Mononuclear cell (primary cell): ENCODE data around the gene TPCN1. TPM values are rescaled to one million over a fixed set of nuclear protein-coding genes. Genes with fewer than 3 reads are reported as not detected.

Source experiments
- H3K27me3 ChIP-seq: 2 replicates; pipeline ENCODE4 v1.6.0; 2011; ENCODE audit warnings: low read length, control low read depth; ENCODE audit not compliant: insufficient read depth
- H3K4me1 ChIP-seq: 2 replicates; pipeline ENCODE4 v1.5.1; 2011; ENCODE audit warnings: mild to moderate bottlenecking, low read length, control low read depth; ENCODE audit not compliant: insufficient read depth
- H3K4me3 ChIP-seq: 2 replicates; pipeline ENCODE4 v1.5.1; 2011; ENCODE audit warnings: mild to moderate bottlenecking, low read length, moderate library complexity
- H3K9me3 ChIP-seq: 2 replicates; pipeline ENCODE4 v1.5.1; 2011; ENCODE audit warnings: low read depth, mild to moderate bottlenecking, control low read depth, low read length
- total RNA-seq: library from RNA; depleted of rRNA; stranded (reverse); fragments of >200 nt; gene quantifications from one replicate; pipeline ENCODE4 v1.2.3, GENCODE V29; 2012

Gene TPCN1
- total RNA-seq, 1 donor: 15.4 TPM

- peaks cover 12% of the 10 kb centered on the region for H3K4me1 ChIP-seq
- no peaks in the 10 kb centered on the region for H3K27me3 ChIP-seq
- H3K4me3 ChIP-seq: no peak overlapping the region
- no peaks in the 10 kb centered on the region for H3K9me3 ChIP-seq
Measured at GRCh38 chr12:113299619-113300237, 78.5 kb downstream of the TPCN1 start.

- no peaks in the 10 kb centered on the region for H3K27me3 ChIP-seq
- peaks cover 12% of the 10 kb centered on the region for H3K4me1 ChIP-seq
- H3K9me3 ChIP-seq: no peaks in the 10 kb centered on the region
- H3K4me3 ChIP-seq: no peak overlapping the region
Measured at GRCh38 chr12:113301811-113302210, 80.5 kb downstream of the TPCN1 start.

- Histone ChIP-seq H3K9me3 (no peaks in the 10 kb centered on the region), H3K4me3 (no peak overlapping the region), H3K27me3 (no peaks in the 10 kb centered on the region), H3K4me1 (peaks cover 12% of the 10 kb centered on the region)
Measured at GRCh38 chr12:113302466-113302865, 81.2 kb downstream of the TPCN1 start.

- Histone ChIP-seq H3K27me3 (no peaks in the 10 kb centered on the region), H3K4me3 (no peak overlapping the region), H3K4me1 (peaks cover 12% of the 10 kb centered on the region), H3K9me3 (no peaks in the 10 kb centered on the region)
Measured at GRCh38 chr12:113302886-113303640, 81.8 kb downstream of the TPCN1 start.

- Histone ChIP-seq H3K4me1 (peaks cover 12% of the 10 kb centered on the region), H3K27me3 (no peaks in the 10 kb centered on the region), H3K4me3 (no peak overlapping the region), H3K9me3 (no peaks in the 10 kb centered on the region)
Measured at GRCh38 chr12:113305281-113305856, 84.1 kb downstream of the TPCN1 start.

- Histone ChIP-seq H3K4me3 (no peak overlapping the region), H3K4me1 (peaks cover 12% of the 10 kb centered on the region), H3K9me3 (no peaks in the 10 kb centered on the region), H3K27me3 (no peaks in the 10 kb centered on the region)
Measured at GRCh38 chr12:113306382-113306781, 85.1 kb downstream of the TPCN1 start.

- no peaks in the 10 kb centered on the region for H3K9me3 ChIP-seq
- H3K4me3 ChIP-seq: no peak overlapping the region
- H3K27me3 ChIP-seq: no peaks in the 10 kb centered on the region
- no peaks in the 10 kb centered on the region for H3K4me1 ChIP-seq
Measured at GRCh38 chr12:113310489-113310888, 89.2 kb downstream of the TPCN1 start.

GRCh38 chr12:113314121-113314529, 92.9 kb downstream of the TPCN1 start:
- no peaks in the 10 kb centered on the region for H3K9me3 ChIP-seq
- no peaks in the 10 kb centered on the region for H3K4me1 ChIP-seq
- H3K27me3 ChIP-seq: no peaks in the 10 kb centered on the region
- H3K4me3 ChIP-seq: no peak overlapping the region

GRCh38 chr12:113315358-113315757, 94.1 kb downstream of the TPCN1 start:
- Histone ChIP-seq H3K4me3 (no peak overlapping the region), H3K9me3 (no peaks in the 10 kb centered on the region), H3K27me3 (no peaks in the 10 kb centered on the region), H3K4me1 (no peaks in the 10 kb centered on the region)

GRCh38 chr12:113316155-113316554, 94.9 kb downstream of the TPCN1 start:
- Histone ChIP-seq H3K9me3 (no peaks in the 10 kb centered on the region), H3K4me3 (no peak overlapping the region), H3K27me3 (no peaks in the 10 kb centered on the region), H3K4me1 (no peaks in the 10 kb centered on the region)

- Histone ChIP-seq H3K4me1 (no peaks in the 10 kb centered on the region), H3K27me3 (no peaks in the 10 kb centered on the region), H3K9me3 (no peaks in the 10 kb centered on the region), H3K4me3 (no peak overlapping the region)
Measured at GRCh38 chr12:113317122-113317521, 95.9 kb downstream of the TPCN1 start.

- no peak overlapping the region for H3K4me3 ChIP-seq
- H3K9me3 ChIP-seq: no peaks in the 10 kb centered on the region
- H3K27me3 ChIP-seq: no peaks in the 10 kb centered on the region
- H3K4me1 ChIP-seq: no peaks in the 10 kb centered on the region
Measured at GRCh38 chr12:113318046-113318656, 96.9 kb downstream of the TPCN1 start.

GRCh38 chr12:113318900-113319628, 97.8 kb downstream of the TPCN1 start:
- Histone ChIP-seq H3K4me3 (no peak overlapping the region), H3K27me3 (no peaks in the 10 kb centered on the region), H3K9me3 (no peaks in the 10 kb centered on the region), H3K4me1 (no peaks in the 10 kb centered on the region)

- no peaks in the 10 kb centered on the region for H3K27me3 ChIP-seq
Measured at GRCh38 chr12:113320401-113320800, 99.1 kb downstream of the TPCN1 start.

GRCh38 chr12:113322343-113322742, 101.1 kb downstream of the TPCN1 start:
- H3K9me3 ChIP-seq: no peaks in the 10 kb centered on the region

More at GRCh38 chr12:113320401-113320800, 99.1 kb downstream of the TPCN1 start:
- Histone ChIP-seq H3K9me3 (no peaks in the 10 kb centered on the region), H3K4me3 (no peak overlapping the region), H3K4me1 (no peaks in the 10 kb centered on the region)

More at GRCh38 chr12:113322343-113322742, 101.1 kb downstream of the TPCN1 start:
- no peaks in the 10 kb centered on the region for H3K27me3 ChIP-seq
- no peak overlapping the region for H3K4me3 ChIP-seq
- no peaks in the 10 kb centered on the region for H3K4me1 ChIP-seq
